BJ (cell line): ENCODE measurements around the gene NFKBIB. TPM values are rescaled to one million over a fixed set of nuclear protein-coding genes. Genes with fewer than 3 reads are reported as not detected.

ENCODE experiments used
- CTCF ChIA-PET: fragments of 350-600 bp; formaldehyde crosslinking; extraction: SDS; loops from one replicate; lab custom pipeline; 2021; ENCODE audit warnings: antibody characterized with exemption, inconsistent platforms; lab: Yijun Ruan, JAX
- POLR2A ChIA-PET: fragments of 300-600 bp; sonication (Branson Sonifier 250); formaldehyde crosslinking; extraction: SDS; loops from one replicate; lab custom pipeline; 2021; ENCODE audit warnings: antibody characterized with exemption; lab: Charles Lee
- DNase-seq: peaks from one replicate; pipeline ENCODE4 v3.0.0-alpha.2; 2011; ENCODE audit warnings: low read depth
- H3K27me3 ChIP-seq: 2 replicates; pipeline ENCODE4 v1.6.0; 2011; ENCODE audit warnings: low read length; ENCODE audit not compliant: control insufficient read depth, insufficient read depth
- H3K36me3 ChIP-seq: 2 replicates; pipeline ENCODE4 v1.5.1; 2011; ENCODE audit warnings: low read length; ENCODE audit not compliant: control insufficient read depth, insufficient read depth
- H3K4me3 ChIP-seq: 2 replicates; pipeline ENCODE4 v1.5.1; 2011; ENCODE audit warnings: low read depth, mild to moderate bottlenecking, control low read depth, low read length
- polyA plus RNA-seq: library from polyadenylated mRNA; depleted of rRNA; stranded (reverse); fragments of >200 nt; gene quantifications from 2 replicates; pipeline ENCODE4 v1.2.3, GENCODE V29; 2011
- TF ChIP-seq, protein P1 (sequence below): IDR thresholded peaks from 2 replicates; pipeline ENCODE4 v1.5.1; 2011; ENCODE audit warnings: low read depth, mild to moderate bottlenecking, control low read depth, inconsistent platforms, low read length, moderate library complexity; ENCODE audit not compliant: insufficient read depth

NFKBIB gene
- polyA plus RNA-seq, 1 experiment, result 20.6 TPM

DNA sequence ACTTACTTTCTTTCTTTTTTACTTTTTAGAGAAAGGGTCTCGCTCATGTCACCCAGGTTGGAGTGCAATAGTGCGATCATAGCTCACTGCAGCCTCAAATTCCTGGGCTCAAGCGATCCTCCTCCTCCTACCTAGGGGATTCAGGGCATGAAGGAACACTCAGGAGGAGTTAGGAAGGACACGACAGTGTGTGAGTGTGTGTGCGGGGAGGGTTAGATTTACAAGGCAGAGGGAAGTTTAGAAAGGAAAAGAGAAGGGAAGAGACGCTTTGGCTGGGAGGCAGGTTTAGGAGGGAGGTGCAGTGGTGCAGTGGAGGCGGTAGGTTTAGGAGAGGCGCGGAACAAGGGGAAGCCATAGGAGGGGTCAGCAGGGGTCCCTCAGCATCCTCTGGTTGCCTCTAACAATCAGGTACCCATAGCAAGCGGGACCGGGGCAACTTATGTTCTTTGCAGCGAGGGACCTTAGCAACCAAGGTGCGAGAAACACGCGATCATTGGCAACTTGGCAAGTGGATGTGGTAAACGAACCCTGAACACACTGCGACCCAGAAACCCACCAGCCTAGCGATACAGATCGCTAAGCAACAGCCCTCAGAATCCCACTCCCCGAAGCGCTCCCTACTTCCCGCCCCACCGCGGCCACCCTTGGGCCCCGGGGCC is 852 bp upstream of the NFKBIB start:
- no peaks in the 10 kb centered on the region for H3K27me3 ChIP-seq
- POLR2A ChIA-PET, result interaction anchor here (0.6 kb wide), 1 partner anchor 50 kb away, joined by 3 read pairs; no protein-coding TSS in a partner anchor
- CTCF ChIA-PET, result interaction anchor here (1.4 kb wide), 1 partner anchor 10 kb away, joined by 3 read pairs; no protein-coding TSS in a partner anchor
- H3K4me3 ChIP-seq, result peak overlapping the region; percentile 87
- DNase-seq, result no peak
- TF ChIP-seq, protein P1, sequence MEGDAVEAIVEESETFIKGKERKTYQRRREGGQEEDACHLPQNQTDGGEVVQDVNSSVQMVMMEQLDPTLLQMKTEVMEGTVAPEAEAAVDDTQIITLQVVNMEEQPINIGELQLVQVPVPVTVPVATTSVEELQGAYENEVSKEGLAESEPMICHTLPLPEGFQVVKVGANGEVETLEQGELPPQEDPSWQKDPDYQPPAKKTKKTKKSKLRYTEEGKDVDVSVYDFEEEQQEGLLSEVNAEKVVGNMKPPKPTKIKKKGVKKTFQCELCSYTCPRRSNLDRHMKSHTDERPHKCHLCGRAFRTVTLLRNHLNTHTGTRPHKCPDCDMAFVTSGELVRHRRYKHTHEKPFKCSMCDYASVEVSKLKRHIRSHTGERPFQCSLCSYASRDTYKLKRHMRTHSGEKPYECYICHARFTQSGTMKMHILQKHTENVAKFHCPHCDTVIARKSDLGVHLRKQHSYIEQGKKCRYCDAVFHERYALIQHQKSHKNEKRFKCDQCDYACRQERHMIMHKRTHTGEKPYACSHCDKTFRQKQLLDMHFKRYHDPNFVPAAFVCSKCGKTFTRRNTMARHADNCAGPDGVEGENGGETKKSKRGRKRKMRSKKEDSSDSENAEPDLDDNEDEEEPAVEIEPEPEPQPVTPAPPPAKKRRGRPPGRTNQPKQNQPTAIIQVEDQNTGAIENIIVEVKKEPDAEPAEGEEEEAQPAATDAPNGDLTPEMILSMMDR, result no peak
- no peaks in the 10 kb centered on the region for H3K36me3 ChIP-seq

GRCh38 chr19:38900202-38900629 is 447 bp downstream of the NFKBIB start:
- TF ChIP-seq, protein P1, result no peak
- no peaks in the 10 kb centered on the region for H3K27me3 ChIP-seq
- H3K4me3 ChIP-seq, result peak overlapping the region; percentile 87
- H3K36me3 ChIP-seq, result peaks cover 5% of the 10 kb centered on the region; the same call in 1 of the 2 replicates
- no peak for DNase-seq
- ChIA-PET POLR2A (interaction anchor here (0.5 kb wide), 1 partner anchor 59 kb away, joined by 15 read pairs; no protein-coding TSS in a partner anchor), CTCF (interaction anchor here (0.5 to 2.0 kb wide), 10 partner anchors 10 to 498 kb away, joined by 3 to 10 read pairs (median 4); partner anchors contain the start of genes FAM98C, MRPS12 and SARS2)

DNA sequence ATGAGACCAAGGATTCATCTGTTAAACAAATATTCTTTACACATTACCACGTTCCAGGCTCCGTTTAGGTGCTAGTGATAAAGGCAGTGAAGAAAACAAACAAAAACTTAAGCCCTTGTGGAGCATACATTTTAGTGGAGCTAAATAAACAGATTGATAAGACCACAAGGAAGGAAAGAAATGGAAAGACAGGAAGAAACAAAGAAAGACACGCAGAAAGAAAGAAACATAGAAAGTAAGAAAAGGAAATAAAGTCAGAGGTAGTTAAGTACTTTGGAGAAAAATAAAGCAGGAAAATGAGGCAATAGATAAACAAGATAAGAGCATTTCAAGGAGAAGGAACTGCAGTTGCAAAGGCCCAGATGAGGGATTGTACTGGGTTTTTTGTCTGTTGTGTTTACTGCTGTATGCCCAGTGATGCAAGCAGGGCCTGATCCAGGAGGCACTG is 998 bp downstream of the NFKBIB start:
- H3K36me3 ChIP-seq, result peaks cover 6% of the 10 kb centered on the region; the same call in 1 of the 2 replicates
- H3K4me3 ChIP-seq, result peak overlapping the region; percentile 87
- no peaks in the 10 kb centered on the region for H3K27me3 ChIP-seq
- TF ChIP-seq, protein P1, result no peak
- POLR2A ChIA-PET, result no interaction called here
- no peak for DNase-seq
- CTCF ChIA-PET, result interaction anchor here (0.6 to 2.0 kb wide), 8 partner anchors 11 to 498 kb away, joined by 3 to 10 read pairs (median 4); partner anchors contain the start of genes ACTN4, FAM98C, MRPS12 and SARS2

GRCh38 chr19:38901683-38902082 is 1.9 kb downstream of the NFKBIB start:
- ChIA-PET CTCF (interaction anchor here (2.0 kb wide), 1 partner anchor 29 kb away, joined by 10 read pairs; the partner anchor contains the start of genes MRPS12 and SARS2), POLR2A (no interaction called here)
- Histone ChIP-seq H3K4me3 (no peak overlapping the region), H3K36me3 (peaks cover 7% of the 10 kb centered on the region; the same call in 1 of the 2 replicates), H3K27me3 (no peaks in the 10 kb centered on the region)
- no peak for DNase-seq
- TF ChIP-seq, protein P1, result no peak
